Transverse colon (tissue), 4 donors: ENCODE data around the gene ARHGAP23. TPM values are rescaled to one million over a fixed set of nuclear protein-coding genes. Genes with fewer than 3 reads are reported as not detected.
"Not testable (repeated sequence)": the region's sequence is repeated elsewhere in the genome, so short reads cannot be mapped to it uniquely, and the experiment has no call there.

Experiments
- DNase-seq: peaks from one replicate; pipeline ENCODE4 v3.0.0-alpha.2; 2019
- H3K27ac ChIP-seq, 4 donors: fragments of 200-600 bp; sonication (generic); 2 replicates each; pipeline ENCODE4 v1.5.1; 2016 to 2018; ENCODE audit warnings: inconsistent platforms in 4 of 4
- H3K27me3 ChIP-seq: fragments of 200-600 bp; sonication (generic); 2 replicates; pipeline ENCODE4 v1.5.1; 2017; ENCODE audit warnings: inconsistent platforms
- H3K36me3 ChIP-seq, 4 donors: fragments of 200-600 bp; sonication (generic); 2 replicates each; pipeline ENCODE4 v1.5.1; 2017 to 2019; ENCODE audit warnings: inconsistent platforms in 4 of 4
- H3K4me1 ChIP-seq, 4 donors: fragments of 200-600 bp; sonication (generic); 2 replicates each; pipeline ENCODE4 v1.5.1; 2017 to 2020; ENCODE audit warnings: inconsistent platforms in 4 of 4
- H3K4me3 ChIP-seq, 4 donors: fragments of 200-600 bp; sonication (generic); 1 replicate in 1 of 4; 2 replicates in 3 of 4; pipeline versions ENCODE4 v1.5.1 to v1.6.1; 2017 to 2019; ENCODE audit warnings: inconsistent platforms in 4 of 4
- H3K9me3 ChIP-seq, 2 donors: fragments of 200-600 bp; sonication (generic); 2 replicates each; pipeline ENCODE4 v1.5.1; 2017 to 2019; ENCODE audit warnings: inconsistent platforms in 2 of 2
- EP300 ChIP-seq: sonication (generic); formaldehyde crosslinking; IDR thresholded peaks from one replicate; pipeline ENCODE4 v1.6.1; 2017; ENCODE audit warnings: antibody characterized with exemption, low read depth
- POLR2A ChIP-seq: fragments of 450-650 bp; IDR thresholded peaks from one replicate; pipeline ENCODE4 v1.6.1; 2016; ENCODE audit warnings: antibody characterized with exemption, mild to moderate bottlenecking, moderate library complexity
- POLR2AphosphoS5 ChIP-seq, 3 donors: sonication (generic); formaldehyde crosslinking; IDR thresholded peaks; one replicate each; pipeline ENCODE4 v1.6.1; 2016; ENCODE audit warnings: antibody characterized with exemption in 3 of 3
- WGBS, 2 donors: methylation state at CpG; one replicate each; pipeline ENCODE4 v1.1.5; 2018; ENCODE audit warnings: low coverage in 1 of 2; 5-methylcytosine and 5-hydroxymethylcytosine counted together
- in situ Hi-C, 4 donors: fragments of 200-750 bp; cut with MboI; loops; one replicate each; pipeline versions ENCODE4 v1.15.0 to v1.15.1; 2017; ENCODE audit warnings: low sequenced_read_pairs in 3 of 4, low pct_ligation_motif_present in 1 of 4, low pct_unique_long_range_greater_than_20kb in 1 of 4
- intact Hi-C: fragments of 100-400 bp; cut with DNase I; formaldehyde crosslinking; loops from one replicate; pipeline ENCODE4 v1.15.1; 2023; ENCODE audit warnings: low total_unique reads
- total RNA-seq, 4 donors: library from RNA; depleted of rRNA; stranded (reverse); fragments of >200 nt; gene quantifications; one replicate each; pipeline ENCODE4 v1.1.0, GENCODE V29; 2016
- TF ChIP-seq, protein P1 (sequence below), 5 experiments: fragments of 200-600 bp in 3 of 5; fragments of 450-650 bp in 2 of 5; sonication (generic) in 3 of 5; IDR thresholded peaks; 1 replicate in 2 of 5; 2 replicates in 3 of 5; pipeline ENCODE4 v1.5.1; 2016 to 2017; ENCODE audit warnings: antibody characterized with exemption in 5 of 5, inconsistent platforms in 3 of 5, mild to moderate bottlenecking in 2 of 5, moderate library complexity in 1 of 5

The ARHGAP23 gene
- total RNA-seq, 4 donors from 2014 or later, result 4.5 to 21.7 (median 17.0) TPM

DNA sequence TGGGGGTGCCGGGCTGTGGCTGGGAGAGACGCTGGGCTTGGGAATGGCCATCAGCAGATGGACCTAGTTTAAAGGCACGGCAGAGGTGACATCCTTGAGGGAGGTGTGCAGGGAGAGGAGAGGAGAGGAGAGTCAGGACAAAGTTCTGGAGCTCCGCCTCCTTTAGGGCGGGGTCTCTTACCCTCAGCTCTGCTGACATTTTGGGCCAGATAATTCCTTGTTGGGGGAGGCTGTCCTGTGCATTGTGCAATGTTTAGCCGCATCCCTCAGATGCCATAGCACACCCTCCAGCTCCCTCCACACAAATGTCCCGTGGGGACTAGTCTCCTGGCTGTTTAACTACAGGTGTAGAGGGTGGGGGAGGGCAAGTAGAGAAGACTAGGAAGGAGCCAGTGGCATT, 48.3 kb downstream of the ARHGAP23 start:
- no peaks in the 10 kb centered on the region for H3K9me3 ChIP-seq
- in situ Hi-C loops (loop anchor here in 1 of 4 donors (25.0 kb wide), 1 partner anchor 186 kb away; the partner anchor contains the start of gene EPOP), intact Hi-C loops (no loop called here)
- no peak overlapping the region for H3K27ac ChIP-seq
- WGBS, 2 donors, result 79 to 80% methylated on average over 1 to 7 of the region's 7 CpGs
- H3K36me3 ChIP-seq, result peaks cover 0 to 4% (median 0%) of the 10 kb centered on the region in 4 donors
- TF ChIP-seq POLR2A (no peak), POLR2AphosphoS5 (IDR thresholded peaks at IDR 0.05) (no peak), EP300 (no peak)
- TF ChIP-seq, protein P1, sequence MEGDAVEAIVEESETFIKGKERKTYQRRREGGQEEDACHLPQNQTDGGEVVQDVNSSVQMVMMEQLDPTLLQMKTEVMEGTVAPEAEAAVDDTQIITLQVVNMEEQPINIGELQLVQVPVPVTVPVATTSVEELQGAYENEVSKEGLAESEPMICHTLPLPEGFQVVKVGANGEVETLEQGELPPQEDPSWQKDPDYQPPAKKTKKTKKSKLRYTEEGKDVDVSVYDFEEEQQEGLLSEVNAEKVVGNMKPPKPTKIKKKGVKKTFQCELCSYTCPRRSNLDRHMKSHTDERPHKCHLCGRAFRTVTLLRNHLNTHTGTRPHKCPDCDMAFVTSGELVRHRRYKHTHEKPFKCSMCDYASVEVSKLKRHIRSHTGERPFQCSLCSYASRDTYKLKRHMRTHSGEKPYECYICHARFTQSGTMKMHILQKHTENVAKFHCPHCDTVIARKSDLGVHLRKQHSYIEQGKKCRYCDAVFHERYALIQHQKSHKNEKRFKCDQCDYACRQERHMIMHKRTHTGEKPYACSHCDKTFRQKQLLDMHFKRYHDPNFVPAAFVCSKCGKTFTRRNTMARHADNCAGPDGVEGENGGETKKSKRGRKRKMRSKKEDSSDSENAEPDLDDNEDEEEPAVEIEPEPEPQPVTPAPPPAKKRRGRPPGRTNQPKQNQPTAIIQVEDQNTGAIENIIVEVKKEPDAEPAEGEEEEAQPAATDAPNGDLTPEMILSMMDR (IDR thresholded peaks at IDR 0.05), result no peak
- no peaks in the 10 kb centered on the region for H3K4me1 ChIP-seq
- H3K4me3 ChIP-seq, result no peak overlapping the region
- H3K27me3 ChIP-seq, result no peaks in the 10 kb centered on the region
- DNase-seq, result no peak

GRCh38 chr17:38477417-38477816, 49.2 kb downstream of the ARHGAP23 start:
- H3K27ac ChIP-seq, H3K36me3 ChIP-seq, intact Hi-C loops, H3K9me3 ChIP-seq, H3K27me3 ChIP-seq, DNase-seq, H3K4me1 ChIP-seq, H3K4me3 ChIP-seq: not testable (repeated sequence)
- 93% methylated on average over 16 of the region's 36 CpGs; no CpG with 5 or more reads in 1 of the 2 donors for WGBS, 2 donors
- in situ Hi-C loops, result loop anchor here in 1 of 4 donors (25.0 kb wide), 1 partner anchor 185 kb away; the partner anchor contains the start of gene EPOP

DNA sequence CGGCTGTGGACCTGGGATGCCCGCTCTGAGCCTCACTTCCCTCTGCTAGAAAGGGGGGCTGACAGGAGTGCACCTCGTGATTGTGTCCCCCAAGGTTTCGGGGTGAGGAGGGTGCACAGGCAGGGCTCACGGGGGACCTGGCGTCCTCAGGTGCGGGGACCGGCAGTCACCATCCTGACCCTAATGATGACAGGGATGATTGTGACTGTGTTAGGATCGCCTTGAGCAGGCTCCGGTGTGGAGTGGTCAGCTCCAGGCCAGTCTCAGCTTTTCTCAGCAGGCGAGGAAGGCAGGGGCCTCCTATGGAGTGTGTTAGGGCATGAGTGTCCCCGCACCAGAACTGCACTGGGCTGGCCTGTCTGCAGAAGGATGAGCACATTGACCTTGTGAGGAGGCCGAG, 49.7 kb downstream of the ARHGAP23 start:
- H3K4me3 ChIP-seq, H3K27me3 ChIP-seq, H3K36me3 ChIP-seq, H3K4me1 ChIP-seq, H3K9me3 ChIP-seq, DNase-seq, H3K27ac ChIP-seq, intact Hi-C loops: not testable (repeated sequence)
- in situ Hi-C loops, result loop anchor here in 1 of 4 donors (25.0 kb wide), 1 partner anchor 184 kb away; the partner anchor contains the start of gene EPOP
- WGBS, 2 donors, result 93% methylated on average over 11 of the region's 13 CpGs; no CpG with 5 or more reads in 1 of the 2 donors

- H3K4me1 ChIP-seq, H3K4me3 ChIP-seq, H3K27me3 ChIP-seq, DNase-seq, H3K36me3 ChIP-seq, H3K9me3 ChIP-seq, H3K27ac ChIP-seq, intact Hi-C loops: not testable (repeated sequence)
- in situ Hi-C loops, result loop anchor here in 1 of 4 donors (25.0 kb wide), 1 partner anchor 184 kb away; the partner anchor contains the start of gene EPOP
- 89% methylated on average over 4 of the region's 4 CpGs; no CpG with 5 or more reads in 1 of the 2 donors for WGBS, 2 donors
Observed at GRCh38 chr17:38478667-38479066, 50.4 kb downstream of the ARHGAP23 start.

DNA sequence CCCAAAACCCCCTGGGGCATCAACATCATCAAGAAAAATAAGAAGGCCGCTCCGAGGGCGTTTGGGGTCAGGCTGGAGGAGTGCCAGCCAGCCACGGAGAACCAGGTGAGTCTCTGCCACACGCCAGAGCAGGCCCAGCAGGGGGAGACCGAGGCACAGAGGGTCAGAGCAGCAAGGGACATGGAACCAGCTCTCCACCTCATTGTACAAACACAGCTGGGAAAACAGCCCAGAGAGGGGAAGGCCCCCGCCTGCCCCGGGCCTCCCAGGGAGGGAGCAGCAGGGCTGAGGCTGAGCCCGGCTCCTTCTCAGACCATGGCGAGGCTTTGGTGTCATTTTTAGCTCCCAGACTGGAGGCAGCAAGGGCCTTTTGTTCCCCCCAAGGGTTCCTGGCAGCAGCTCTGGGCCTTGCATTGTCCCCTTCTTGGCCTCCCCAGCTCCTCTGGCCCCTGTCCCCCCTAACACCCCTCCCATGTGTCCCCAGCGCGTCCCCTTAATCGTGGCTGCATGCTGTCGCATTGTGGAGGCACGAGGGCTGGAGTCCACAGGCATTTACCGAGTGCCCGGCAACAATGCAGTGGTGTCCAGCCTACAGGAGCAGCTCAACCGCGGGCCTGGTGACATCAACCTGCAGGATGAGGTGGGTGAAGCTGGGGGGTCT, 53.9 kb downstream of the ARHGAP23 start:
- H3K4me1 ChIP-seq, intact Hi-C loops, DNase-seq, H3K9me3 ChIP-seq, H3K36me3 ChIP-seq, H3K27ac ChIP-seq, H3K4me3 ChIP-seq, H3K27me3 ChIP-seq: not testable (repeated sequence)
- in situ Hi-C loops, result loop anchor here in 1 of 4 donors (25.0 kb wide), 1 partner anchor 180 kb away; the partner anchor contains the start of gene EPOP
- WGBS, 2 donors, result 72% methylated on average over 16 of the region's 19 CpGs; no CpG with 5 or more reads in 1 of the 2 donors

DNA sequence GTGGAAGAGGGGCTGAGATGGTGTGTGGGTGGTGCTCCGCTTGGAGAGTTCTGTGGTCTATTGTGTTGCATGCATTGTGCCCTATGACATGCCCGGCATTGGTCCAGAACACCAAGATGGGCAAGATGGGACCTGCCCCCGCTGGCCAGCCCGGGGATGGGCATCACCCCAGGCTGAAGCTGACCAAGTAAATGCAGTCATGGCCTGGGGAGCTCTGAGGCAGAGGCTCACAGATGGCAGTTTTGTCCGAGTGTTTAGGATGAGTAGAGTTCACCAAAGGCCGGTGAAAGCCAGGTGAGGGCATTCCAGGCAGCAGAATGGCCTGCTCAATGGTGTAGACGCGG, 54.4 kb downstream of the ARHGAP23 start:
- H3K4me3 ChIP-seq, H3K27me3 ChIP-seq, H3K9me3 ChIP-seq, H3K36me3 ChIP-seq, H3K27ac ChIP-seq, H3K4me1 ChIP-seq, DNase-seq, intact Hi-C loops: not testable (repeated sequence)
- in situ Hi-C loops, result loop anchor here in 1 of 4 donors (25.0 kb wide), 1 partner anchor 180 kb away; the partner anchor contains the start of gene EPOP
- 88% methylated on average over 4 of the region's 8 CpGs; no CpG with 5 or more reads in 1 of the 2 donors for WGBS, 2 donors
